ENCODE results near the gene SPRYD3. TPM values are rescaled to one million over a fixed set of nuclear protein-coding genes. Genes with fewer than 3 reads are reported as not detected.

Gene SPRYD3, protein sequence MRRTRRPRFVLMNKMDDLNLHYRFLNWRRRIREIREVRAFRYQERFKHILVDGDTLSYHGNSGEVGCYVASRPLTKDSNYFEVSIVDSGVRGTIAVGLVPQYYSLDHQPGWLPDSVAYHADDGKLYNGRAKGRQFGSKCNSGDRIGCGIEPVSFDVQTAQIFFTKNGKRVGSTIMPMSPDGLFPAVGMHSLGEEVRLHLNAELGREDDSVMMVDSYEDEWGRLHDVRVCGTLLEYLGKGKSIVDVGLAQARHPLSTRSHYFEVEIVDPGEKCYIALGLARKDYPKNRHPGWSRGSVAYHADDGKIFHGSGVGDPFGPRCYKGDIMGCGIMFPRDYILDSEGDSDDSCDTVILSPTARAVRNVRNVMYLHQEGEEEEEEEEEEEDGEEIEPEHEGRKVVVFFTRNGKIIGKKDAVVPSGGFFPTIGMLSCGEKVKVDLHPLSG
- total RNA-seq (10 to 100 TPM; 29.2 to 44.5 (median 36.4) TPM), polyA plus RNA-seq (10 to 100 TPM; 10.8 to 31.0 (median 15.9) TPM)
- long read RNA-seq, donor 1, transcript SPRYD3-201 (11 exons, 2,932 nt): major isoform, 6 of 6 reads
- long read RNA-seq, donor 1, partial matches to known transcripts: 0 of 6 reads
- long read RNA-seq, donor 1, other reads (novel, unspliced or antisense): 0 of 6 reads
- long read RNA-seq, donor 2, transcript SPRYD3-201 (11 exons, 2,932 nt): major isoform, 6 of 6 reads
- long read RNA-seq, donor 2, partial matches to known transcripts: 0 of 6 reads
- long read RNA-seq, donor 2, other reads (novel, unspliced or antisense): 0 of 6 reads

DNA sequence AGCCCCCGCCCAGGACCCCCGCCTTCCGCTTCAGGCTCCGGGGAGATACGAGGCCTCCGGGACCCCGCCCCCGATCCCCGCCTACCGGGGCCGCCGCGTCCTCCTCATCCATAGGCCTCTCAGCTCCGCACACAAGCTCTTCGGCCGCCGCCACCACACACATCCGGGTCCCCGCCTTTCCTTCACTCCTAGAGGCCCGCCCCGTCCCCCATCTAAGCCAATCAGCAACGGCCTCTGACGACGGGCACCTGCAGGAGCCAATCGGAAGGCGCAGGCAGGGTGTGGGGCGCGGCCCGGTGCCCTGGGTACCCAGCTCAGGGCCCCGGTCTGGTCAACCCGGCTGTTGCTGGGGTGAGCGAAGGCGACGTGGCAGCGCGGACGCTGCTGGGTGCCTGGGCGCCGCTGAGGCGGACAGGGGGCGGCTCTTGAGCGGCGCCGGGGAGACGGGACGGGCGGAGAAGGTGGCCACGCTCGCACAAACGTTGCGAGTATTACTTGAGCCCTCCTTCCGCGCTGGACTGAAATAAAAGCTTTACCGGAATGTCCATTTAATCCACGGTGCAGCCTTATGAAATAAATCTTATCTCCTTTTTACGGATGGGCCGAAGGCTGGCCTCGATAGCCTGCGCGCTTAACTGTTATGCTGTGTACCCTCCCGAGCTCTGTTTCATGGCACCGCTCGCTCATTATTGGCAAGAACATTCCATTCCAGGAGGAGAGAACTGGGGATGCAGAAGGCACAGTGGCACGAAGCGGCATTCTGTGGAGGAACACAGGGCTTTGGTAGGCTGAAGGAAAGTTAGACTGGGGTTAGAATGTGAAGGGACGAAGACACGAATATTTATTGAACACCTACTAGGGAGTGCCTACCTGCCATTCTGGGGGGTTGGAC, at the start of gene SPRYD3:
Gene SPRYD3, minus strand, starts transcription at position 165 of the 892 bp plus-strand sequence. Its CDS starts 57 bp downstream, at position 108.
- Histone ChIP-seq H3K9me3 (peaks cover 0 to under 1% (median 0%) of the 10 kb centered on the region in 8 donors), H3K36me3 (peaks cover 0 to 33% (median 24%) of the 10 kb centered on the region in 6 donors), H3K27me3 (replicated peaks in 1 of 7) (no peaks in the 10 kb centered on the region), H3K27ac (peak within 1 kb of the TSS; percentile 76 to 95 (median 92)), H3K4me3 (peak within 1 kb of the TSS; percentile 67 to 85 (median 77)), H3K4me1 (peaks cover 7 to 58% (median 36%) of the 10 kb centered on the region in 6 donors)
- 3 to 9% (median 4%) methylated on average over 36 to 67 of the region's 67 CpGs for WGBS, 5 donors
- intact Hi-C loops (cut with DNase I; ENCODE audit: low total_unique reads): loop anchor here (10.0 kb wide), 1 partner anchor 125 kb away; the partner anchor contains the start of gene ITGB7
- peak; percentile 98 for DNase-seq
- TF ChIP-seq POLR2AphosphoS5 (IDR thresholded peaks at IDR 0.05) (peak; percentile 94 to 97 (median 97)), POLR2A (IDR thresholded peaks at IDR 0.05) (peak; percentile 22 to 86 (median 84))
- TF ChIP-seq, protein P1, sequence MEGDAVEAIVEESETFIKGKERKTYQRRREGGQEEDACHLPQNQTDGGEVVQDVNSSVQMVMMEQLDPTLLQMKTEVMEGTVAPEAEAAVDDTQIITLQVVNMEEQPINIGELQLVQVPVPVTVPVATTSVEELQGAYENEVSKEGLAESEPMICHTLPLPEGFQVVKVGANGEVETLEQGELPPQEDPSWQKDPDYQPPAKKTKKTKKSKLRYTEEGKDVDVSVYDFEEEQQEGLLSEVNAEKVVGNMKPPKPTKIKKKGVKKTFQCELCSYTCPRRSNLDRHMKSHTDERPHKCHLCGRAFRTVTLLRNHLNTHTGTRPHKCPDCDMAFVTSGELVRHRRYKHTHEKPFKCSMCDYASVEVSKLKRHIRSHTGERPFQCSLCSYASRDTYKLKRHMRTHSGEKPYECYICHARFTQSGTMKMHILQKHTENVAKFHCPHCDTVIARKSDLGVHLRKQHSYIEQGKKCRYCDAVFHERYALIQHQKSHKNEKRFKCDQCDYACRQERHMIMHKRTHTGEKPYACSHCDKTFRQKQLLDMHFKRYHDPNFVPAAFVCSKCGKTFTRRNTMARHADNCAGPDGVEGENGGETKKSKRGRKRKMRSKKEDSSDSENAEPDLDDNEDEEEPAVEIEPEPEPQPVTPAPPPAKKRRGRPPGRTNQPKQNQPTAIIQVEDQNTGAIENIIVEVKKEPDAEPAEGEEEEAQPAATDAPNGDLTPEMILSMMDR (IDR thresholded peaks at IDR 0.05 in 8 of 11, conservative IDR thresholded peaks at IDR 0.05 in 3 of 11): peak in 3 of 11 experiments; percentile 0 to 33 (median 30)

DNA sequence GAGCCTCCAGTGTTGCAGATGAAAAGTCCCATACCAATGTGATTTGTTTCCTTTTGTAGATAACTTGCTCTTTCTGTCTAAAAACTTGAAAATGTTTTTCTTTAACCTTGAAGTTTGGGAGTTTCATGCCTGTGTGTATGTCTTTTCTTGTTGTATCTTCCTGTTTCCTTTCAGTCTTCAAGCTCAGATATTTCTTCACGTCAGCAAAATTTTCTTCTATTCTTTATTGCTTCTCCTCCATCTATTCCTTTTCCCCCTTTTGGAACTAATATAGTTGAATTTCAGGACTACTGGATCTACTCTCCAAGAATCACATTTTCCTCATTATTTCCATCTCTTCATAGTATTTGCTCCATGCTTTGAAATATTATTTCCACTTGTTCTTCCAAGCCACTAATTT, 48.0 kb upstream of the SPRYD3 start:
- 68 to 77% (median 76%) methylated on average over 1 of the region's 1 CpG for WGBS, 5 donors
- H3K4me1 ChIP-seq: peaks cover 0 to 17% (median 10%) of the 10 kb centered on the region in 6 donors
- intact Hi-C loops (cut with DNase I; ENCODE audit: low total_unique reads): no loop called here
- peaks cover 0 to 5% (median 0%) of the 10 kb centered on the region in 6 donors for H3K36me3 ChIP-seq
- no peak overlapping the region for H3K4me3 ChIP-seq
- no peak overlapping the region for H3K27ac ChIP-seq
- DNase-seq: no peak
- no peaks in the 10 kb centered on the region for H3K9me3 ChIP-seq
- TF ChIP-seq, protein P1 (IDR thresholded peaks at IDR 0.05 in 8 of 11, conservative IDR thresholded peaks at IDR 0.05 in 3 of 11): no peak
- TF ChIP-seq POLR2AphosphoS5 (IDR thresholded peaks at IDR 0.05) (no peak), POLR2A (IDR thresholded peaks at IDR 0.05) (no peak)
- H3K27me3 ChIP-seq (replicated peaks in 1 of 7): no peaks in the 10 kb centered on the region

DNA sequence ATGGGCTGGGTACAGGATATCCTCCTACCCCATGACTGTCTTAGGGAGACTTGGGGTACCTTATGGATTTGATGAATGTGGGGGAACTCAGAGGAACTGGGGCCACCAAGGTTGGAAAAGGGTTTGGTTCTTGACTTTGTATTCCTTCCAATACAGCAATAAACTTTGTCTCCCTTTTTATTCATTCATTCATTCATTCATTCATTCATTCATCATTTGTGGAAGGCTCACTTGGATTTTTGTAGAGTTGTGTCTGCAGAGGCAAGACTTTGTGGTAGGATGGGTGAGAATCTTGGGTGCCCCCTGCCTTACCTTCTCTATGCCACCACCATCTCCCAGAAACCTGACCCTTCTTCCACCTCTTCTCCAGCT, 45.1 kb upstream of the SPRYD3 start:
- no peaks in the 10 kb centered on the region for H3K9me3 ChIP-seq
- H3K4me3 ChIP-seq: no peak overlapping the region
- H3K36me3 ChIP-seq: peaks cover 0 to 13% (median 0%) of the 10 kb centered on the region in 6 donors
- no peak for DNase-seq
- H3K27ac ChIP-seq: peak overlapping the region in 1 of 8 donors; percentile 28
- H3K27me3 ChIP-seq (replicated peaks in 1 of 7): no peaks in the 10 kb centered on the region
- peaks cover 0 to 10% (median 4%) of the 10 kb centered on the region in 6 donors for H3K4me1 ChIP-seq
- TF ChIP-seq POLR2A (IDR thresholded peaks at IDR 0.05): no peak
- TF ChIP-seq, protein P1 (IDR thresholded peaks at IDR 0.05 in 8 of 11, conservative IDR thresholded peaks at IDR 0.05 in 3 of 11): no peak
- no peak for TF ChIP-seq POLR2AphosphoS5 (IDR thresholded peaks at IDR 0.05)
- intact Hi-C loops (cut with DNase I; ENCODE audit: low total_unique reads): no loop called here
